GM19193 (cell line): Measurements from ENCODE around the gene FANCM.
A peak's percentile ranks its signal among the peaks of the same experiment; 100 is the strongest.

Experiments
- POLR2A ChIP-seq: IDR thresholded peaks from 4 replicates; pipeline ENCODE4 v1.6.1; 2011; ENCODE audit not compliant: insufficient read depth, insufficient read length; ENCODE audit errors: extremely low read depth

FANCM gene

GRCh38 chr14:45135659-45136395 lies at the start of gene FANCM:
TSS of gene FANCM (plus strand) at chr14:45135930. CDS start at chr14:45136032, 102 bp downstream.
- peak; percentile 78 for TF ChIP-seq POLR2A

GRCh38 chr14:45089813-45090212 lies 45.9 kb upstream of the FANCM start:
- no peak for TF ChIP-seq POLR2A

GRCh38 chr14:45091710-45092109 lies 44.0 kb upstream of the FANCM start:
- no peak for TF ChIP-seq POLR2A

- TF ChIP-seq POLR2A: no peak
These were observed 41.5 kb upstream of the FANCM start for GRCh38 chr14:45094275-45094674.

- no peak for TF ChIP-seq POLR2A
These were observed 40.6 kb upstream of the FANCM start for GRCh38 chr14:45095143-45095542.

- no peak for TF ChIP-seq POLR2A
These were observed 39.5 kb upstream of the FANCM start for GRCh38 chr14:45096218-45096617.

- TF ChIP-seq POLR2A: no peak
These were observed 31.9 kb upstream of the FANCM start for GRCh38 chr14:45103806-45104205.

- no peak for TF ChIP-seq POLR2A
These were observed 31.2 kb upstream of the FANCM start for GRCh38 chr14:45104561-45104960.

GRCh38 chr14:45112896-45113781 lies 22.6 kb upstream of the FANCM start:
- TF ChIP-seq POLR2A: no peak

GRCh38 chr14:45114327-45114726 lies 21.4 kb upstream of the FANCM start:
- no peak for TF ChIP-seq POLR2A

GRCh38 chr14:45118594-45118993 lies 17.1 kb upstream of the FANCM start:
- TF ChIP-seq POLR2A: no peak

- no peak for TF ChIP-seq POLR2A
These were observed 15.6 kb upstream of the FANCM start for GRCh38 chr14:45120096-45120495.

- TF ChIP-seq POLR2A: no peak
These were observed 12.5 kb upstream of the FANCM start for GRCh38 chr14:45123271-45123670.

GRCh38 chr14:45125754-45126153 lies 10.0 kb upstream of the FANCM start:
- TF ChIP-seq POLR2A: no peak

GRCh38 chr14:45128963-45129629 lies 6.6 kb upstream of the FANCM start:
- no peak for TF ChIP-seq POLR2A
